Epidermal melanocyte (primary cell): ENCODE measurements around the gene MGAT4D.
"Not testable (repeated sequence)": the region's sequence is repeated elsewhere in the genome, so short reads cannot be mapped to it uniquely, and the experiment has no call there.

Experiments
- DNase-seq: peaks from one replicate; pipeline ENCODE4 v3.0.0; 2011; ENCODE audit warnings: low spot score; ENCODE audit not compliant: insufficient read length

Gene MGAT4D

DNA sequence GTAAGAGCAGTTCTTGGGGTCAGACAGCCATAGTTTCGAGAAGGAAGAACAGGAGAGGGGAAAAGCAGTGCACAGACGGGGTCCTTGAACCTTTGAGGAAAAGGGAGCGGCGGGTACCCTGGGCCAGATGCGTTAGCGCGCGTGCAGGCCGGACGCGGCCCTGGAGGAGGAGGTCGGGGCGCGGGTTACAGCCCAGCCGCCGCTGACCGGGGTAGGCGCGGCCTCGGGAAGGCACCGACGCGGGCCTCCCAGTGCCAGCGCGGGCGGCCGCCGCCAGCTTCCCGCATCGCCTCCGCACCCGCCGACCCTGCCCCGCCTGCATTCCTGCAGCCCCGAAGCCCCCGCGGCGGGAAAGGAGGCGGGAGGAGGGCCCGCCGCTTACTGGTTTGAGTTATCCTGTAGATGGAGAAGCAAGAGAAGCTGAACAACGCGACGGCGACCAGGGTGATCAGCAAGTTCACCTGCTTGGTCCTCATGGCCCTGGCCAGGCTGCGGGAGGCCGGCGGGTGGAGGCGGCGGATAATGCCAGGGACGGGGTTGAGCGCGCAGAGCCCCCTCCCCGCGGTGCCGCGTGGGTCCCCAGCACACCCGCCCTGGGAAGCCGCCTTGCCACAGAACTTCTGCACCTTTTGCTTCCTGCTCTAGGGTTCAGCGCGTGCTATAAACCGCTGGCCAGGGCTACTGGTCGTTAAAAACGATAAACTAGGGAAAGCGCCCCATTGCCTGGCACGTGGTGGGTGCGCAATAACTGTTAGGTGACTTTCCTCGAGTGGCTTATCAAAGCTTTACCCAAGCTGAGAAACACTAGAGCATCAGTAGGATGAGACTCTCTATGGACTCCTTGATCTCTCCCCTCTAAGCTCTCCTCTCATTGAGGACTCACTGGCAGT is at the start of gene MGAT4D:
MGAT4D (minus strand) TSS at position 547 of the 890 bp plus-strand sequence; CDS start at position 476, 71 bp downstream.
- no peak for DNase-seq

DNA sequence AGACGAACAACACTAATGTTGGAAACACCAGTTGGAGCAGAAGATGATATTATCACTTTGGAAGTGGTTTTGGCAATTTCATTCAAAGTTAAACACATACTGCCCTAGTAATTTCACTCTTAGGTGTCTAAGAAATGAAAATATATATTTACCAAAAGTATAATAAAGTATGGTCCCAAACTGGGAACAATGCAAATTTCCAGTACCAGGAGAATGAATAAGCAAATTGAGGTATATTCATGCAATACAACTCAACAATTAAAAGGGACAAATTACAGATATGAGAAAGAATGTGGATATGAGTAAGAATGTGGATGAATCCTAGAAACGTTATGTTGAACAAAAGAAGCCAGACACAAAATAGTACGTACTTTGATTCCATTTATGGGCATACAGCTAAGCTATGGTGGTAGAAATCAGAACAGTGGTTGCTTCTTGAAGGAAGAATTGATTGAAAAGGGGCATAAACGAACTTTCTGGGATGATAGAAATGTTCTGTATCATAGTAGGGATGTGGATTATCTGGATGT is 35.9 kb upstream of the MGAT4D start:
- DNase-seq = no peak

DNA sequence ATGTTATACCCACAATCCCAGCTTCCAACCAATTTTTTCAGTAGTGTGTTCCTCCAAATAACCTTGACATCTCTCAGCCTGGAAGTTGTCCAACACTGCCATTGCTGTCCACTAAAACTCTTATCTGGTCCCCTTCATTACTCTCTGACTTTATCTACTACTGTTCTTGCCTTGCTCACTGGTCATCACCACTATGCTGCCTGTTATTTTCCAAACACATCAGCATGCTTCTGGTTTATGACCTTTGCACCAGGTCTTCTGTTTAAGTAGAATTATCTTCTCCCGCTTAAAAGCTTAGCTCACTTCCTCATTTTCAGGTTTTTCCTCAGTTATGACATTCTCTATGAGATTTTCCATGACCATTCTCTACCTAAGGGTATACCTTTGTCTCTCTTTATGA is 31.3 kb upstream of the MGAT4D start:
- DNase-seq = no peak

DNA sequence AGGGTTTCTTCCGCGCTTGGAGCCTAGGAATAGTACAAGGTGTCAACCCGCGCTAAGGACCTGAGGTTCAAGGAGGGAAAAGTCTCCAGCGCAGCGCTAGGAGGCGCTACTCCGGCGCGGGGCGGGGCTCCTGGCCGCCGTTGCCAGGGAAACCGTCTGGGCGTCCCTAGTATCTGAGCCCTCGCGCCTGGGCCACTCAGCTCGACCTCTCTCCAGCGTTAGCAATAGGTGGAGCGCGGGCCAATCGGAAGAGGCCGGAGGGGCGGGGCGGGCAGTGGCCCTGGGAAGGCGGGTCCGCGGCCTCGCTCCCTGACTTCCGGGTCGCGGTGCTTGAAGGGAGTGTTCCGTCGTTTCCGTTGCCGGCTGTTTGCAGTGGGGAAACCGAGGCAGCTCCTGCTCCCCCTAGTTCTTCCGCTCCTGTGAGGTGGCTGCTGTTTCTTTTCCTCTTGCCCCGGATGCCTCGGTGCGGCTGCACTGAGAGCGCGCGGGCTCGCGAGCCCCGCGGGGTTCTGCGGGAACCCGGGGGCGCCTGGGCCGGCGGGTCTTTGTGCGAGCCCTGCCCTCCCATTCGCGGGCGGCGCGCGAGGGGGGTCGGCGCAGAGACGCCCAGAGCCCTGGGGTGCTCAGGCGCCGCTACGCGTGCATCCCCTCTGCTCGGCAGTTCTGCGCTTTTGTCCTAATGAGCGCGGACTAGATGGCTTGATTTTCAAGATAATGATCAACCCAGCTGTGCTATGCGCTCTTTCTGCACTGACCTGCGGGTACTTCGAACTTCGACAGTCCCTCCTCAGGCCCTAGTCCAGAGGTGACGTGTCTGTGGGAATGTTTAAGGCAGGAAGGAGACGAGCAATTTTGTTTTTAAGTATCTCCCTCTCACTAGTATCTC is 26.0 kb upstream of the MGAT4D start, which contains the start of gene ELMOD2:
ELMOD2 (plus strand) TSS at position 312 of the 886 bp plus-strand sequence. CDS start 1,261 bp downstream, outside the sequence.
- DNase-seq = peak; percentile 98

DNA sequence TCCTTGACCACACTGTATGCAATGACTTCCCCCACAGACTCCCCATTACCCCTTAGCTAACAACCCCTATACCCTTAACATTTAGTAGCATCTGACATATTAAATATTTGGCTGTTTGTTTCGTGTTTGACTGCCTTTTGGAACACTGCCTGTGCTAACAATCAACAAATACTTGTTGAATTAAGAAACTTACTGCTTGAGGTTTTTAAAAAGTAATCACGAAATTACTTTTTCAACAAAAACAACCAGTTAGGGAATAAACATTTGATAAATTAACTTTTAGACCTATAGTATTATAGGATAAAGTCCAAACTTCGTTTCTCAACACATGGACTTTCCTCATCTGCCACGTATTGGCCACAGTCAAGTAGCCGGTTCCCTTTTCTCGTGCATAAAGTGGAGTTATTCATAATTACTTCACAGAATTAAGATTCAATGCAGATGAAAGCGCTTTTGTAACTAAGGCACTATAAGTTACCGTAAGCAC is 25.3 kb upstream of the MGAT4D start:
- DNase-seq = no peak

DNA sequence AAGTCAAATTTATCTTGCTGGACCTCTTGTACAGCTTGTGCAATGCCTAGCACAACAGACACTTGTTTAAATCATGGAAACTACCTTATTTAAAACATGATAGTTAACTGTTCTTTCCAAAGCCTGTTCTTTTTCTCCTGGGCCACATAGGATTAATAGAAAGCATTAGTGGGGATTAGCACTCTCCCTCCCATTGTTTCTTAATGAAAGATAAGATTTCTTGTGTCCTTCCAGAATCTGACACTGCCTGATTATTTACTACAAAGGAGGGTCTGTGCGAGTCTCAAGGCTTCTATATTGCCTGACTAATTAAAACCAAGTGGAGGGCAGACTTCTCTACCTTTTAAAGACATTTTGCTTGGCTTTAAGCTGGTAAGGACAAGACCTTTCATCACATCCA is 17.3 kb upstream of the MGAT4D start:
- no peak for DNase-seq

DNA sequence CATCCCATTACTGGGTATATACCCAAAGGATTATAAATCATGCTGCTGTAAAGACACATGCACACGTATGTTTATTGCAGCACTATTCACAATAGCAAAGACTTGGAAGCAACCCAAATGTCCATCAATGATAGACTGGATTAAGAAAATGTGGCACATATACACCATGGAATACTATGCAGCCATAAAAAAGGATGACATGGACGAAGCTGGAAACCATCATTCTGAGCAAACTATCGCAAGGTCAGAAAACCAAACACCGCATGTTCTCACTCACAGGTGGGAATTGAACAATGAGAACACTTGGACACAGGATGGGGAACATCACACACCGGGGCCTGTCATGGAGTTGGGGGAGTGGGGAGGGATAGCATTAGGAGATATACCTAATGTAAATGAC is 15.7 kb upstream of the MGAT4D start:
- DNase-seq = not testable (repeated sequence)

DNA sequence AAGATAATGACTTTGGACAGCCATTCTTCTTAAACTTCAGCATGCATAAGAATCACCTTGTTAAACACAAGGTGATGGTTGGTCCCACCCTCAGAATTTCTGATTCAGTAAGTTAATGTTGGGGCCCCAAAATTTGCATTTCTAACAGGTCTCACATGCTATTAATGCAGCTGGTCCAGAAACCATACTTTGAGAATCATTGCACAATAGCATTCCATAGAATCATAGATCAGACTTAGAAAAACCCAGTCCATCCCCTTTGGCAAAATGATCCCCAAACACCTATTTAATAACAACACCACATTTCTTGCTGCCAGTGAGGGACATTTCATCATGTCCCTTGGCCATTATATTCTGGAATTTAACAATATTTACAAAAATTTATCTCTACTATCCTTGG is 6.2 kb upstream of the MGAT4D start:
- no peak for DNase-seq

DNA sequence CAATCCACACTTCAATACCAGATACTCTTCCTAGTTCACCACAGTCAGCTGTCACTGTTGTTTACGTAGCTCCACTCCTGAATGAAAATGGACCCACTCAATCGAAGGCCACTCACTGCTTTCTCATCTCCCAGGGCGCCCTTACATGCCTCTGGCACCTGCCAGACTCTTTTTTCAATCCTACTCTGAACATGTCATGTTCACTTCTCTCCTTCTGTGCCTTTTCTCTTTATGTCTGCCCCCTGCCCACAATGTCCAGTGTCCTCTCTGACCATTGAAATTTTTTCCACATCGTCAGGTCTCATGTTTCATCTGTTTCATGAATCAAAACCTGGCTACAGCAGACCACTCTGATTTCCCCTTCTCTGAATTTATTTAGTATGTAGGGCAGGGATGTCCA is 1.3 kb upstream of the MGAT4D start:
- DNase-seq = no peak

DNA sequence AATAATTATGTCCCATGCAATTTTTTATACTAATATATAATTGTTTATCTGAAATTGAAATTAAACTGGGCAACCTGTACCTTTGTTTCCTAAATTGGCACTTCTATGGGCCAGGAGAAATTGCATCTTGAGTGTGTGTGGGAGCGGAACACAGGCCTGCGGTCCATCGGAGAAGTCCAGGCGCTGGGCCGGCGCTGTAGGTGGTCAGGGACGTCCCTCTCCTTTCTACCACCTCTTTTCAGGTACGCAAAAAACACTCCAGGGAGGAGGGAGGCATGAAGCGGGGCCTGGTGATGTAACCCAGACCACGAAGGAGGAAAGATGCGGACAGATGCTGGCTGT is 717 bp downstream of the MGAT4D start:
- no peak for DNase-seq

DNA sequence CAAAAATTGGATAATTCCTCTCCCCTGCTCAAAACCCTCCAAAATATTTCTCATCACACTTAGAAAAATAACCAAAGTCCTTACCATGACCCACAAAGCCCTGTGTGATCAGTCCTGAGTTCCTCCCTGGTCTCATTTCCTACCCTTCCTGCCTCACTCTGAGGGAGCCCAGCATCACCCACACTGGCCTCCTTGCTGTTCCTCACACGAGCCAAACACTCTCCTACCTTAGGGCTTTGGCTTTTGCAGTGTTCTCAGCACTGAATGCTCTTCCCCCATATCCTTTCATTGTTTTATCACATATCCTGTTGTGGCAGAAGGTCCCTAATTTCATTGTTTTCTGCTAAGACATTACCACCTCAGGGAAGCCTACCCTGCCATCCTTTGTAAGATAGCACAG is 12.2 kb downstream of the MGAT4D start:
- no peak for DNase-seq

DNA sequence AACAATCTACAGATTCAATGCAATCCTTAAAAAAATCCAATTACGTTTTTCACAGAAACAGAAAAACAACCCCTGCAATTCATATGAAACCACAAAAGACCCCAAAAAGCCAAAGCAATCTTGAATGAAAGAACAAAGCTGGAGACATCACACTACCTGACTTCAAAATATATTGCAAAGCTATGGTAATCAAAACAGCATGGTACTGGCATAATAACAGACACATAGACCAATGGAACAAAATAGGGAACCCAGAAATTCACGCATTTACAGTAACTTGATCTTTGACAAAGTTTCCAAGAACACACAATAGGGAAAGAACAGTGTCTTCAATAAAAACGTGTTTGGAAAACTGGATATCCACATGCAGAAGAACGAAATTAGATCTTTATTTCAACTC is 14.6 kb downstream of the MGAT4D start:
- no peak for DNase-seq

DNA sequence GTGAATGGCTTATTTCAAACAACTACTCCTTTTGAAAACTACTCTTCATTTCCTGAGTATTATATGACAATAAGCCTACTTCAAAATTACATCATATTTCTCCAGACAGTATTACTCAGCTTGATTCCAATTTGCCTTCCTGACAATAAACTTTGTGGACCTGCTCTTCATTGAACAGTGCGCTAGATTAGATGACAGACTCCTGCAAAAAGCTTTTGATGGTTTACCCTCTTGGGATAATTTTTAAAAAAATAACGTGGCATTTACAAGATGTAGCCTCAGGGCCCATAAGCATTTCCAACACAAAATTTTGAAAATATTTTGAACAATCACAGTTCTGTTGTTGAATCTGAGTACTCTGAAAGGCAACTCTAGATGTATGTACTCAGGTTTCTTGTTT is 25.9 kb downstream of the MGAT4D start:
- DNase-seq = no peak

DNA sequence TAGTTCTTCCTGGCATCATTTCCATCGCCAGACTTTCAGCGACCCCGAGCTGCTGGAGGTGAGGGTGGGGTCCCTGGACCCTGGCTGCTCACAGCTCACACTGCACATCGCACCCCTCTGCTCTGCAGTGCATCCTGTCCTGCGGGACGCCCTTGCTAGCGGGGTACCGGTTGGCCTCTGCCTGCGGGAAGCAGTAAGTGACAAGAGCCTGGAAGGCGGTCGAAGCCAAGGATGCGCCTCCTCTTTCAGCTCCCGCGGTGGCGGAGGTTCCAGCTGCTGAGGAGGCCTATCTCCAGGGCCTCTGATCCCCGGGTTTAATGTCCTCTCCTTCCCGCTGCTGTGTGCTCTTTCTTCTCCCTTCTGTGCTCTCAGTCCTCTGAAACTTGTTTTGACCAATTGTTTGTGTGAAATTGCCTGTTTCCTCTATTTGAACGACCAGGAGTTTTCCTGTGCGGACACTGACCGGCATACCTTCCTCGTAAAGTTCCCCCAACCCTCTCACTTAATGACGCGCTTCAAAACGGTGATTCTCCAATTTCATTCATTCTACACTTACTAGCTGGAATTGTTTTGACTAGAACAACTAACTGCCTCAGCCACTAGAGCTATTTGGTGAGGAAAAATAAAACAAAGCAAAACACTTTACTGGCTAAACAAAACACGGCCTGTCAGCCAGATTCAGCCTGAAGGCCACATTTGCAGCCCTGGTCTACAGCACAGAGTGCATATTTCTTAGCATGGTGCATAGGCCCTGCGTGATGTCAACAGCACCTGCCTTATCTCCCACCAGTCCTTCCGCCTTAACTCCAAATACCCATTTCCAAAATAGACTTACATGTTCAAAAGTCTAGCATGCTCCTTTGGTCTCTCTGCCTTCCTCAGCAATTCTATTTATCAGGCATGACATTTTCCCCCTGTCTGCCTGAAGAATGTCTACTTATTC is 28.0 kb downstream of the MGAT4D start:
- no peak for DNase-seq

DNA sequence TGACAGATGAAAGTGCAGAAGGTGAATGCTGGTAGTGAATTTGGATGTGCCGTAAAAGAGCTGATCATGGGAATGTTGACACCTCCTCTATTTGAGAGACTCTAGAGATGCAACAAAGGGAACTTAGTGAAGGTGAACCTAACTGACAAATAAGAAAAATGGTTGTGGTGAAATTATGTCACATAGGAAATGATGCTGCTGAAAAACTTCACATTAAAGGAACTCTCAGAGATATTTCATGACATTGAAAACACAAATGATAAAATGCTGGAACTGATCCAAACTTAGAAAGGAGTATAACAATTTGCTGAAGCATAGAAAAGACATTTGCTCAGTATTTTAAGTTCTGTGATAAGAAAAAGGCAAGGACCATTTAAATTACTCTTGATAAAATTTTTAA is 31.9 kb downstream of the MGAT4D start:
- DNase-seq = no peak

DNA sequence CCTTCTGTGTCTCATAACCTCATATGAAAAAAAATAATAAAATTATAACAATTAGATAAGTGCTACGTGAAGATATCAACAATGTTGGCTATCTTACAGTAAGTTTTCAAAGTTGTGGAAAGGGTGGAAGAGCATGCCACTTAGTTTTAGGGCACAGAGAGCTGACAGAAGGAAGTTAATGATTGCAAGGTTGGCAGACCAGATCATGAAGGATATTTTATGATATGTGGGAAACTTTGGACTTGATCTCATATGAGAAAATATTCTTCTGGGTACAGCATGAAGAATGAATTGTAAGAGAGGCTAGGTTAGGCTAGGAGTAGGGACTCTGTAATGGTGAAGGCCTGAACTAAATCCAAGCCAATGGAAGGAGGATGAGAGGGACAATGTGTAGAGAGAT is 34.5 kb downstream of the MGAT4D start:
- DNase-seq = no peak

DNA sequence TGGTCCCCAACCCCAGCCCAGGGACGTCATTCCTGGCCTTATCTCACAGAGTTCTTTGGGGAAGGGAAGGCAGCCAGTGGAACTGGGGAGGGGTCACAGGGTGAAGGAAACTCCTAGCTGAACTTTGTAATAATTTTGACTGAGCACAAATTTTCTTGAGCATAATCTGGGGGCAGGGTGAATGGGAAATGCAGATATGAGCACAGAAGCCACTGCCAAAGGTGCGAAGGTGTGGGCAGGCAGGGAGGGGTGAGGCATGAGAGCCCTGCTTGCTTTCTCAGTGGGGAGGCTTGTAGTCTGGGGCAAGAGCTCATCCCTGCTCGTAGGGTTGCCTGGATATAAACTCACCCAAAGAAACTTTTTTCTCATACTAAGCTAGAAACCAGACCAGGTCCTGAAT is 34.9 kb downstream of the MGAT4D start:
- no peak for DNase-seq

DNA sequence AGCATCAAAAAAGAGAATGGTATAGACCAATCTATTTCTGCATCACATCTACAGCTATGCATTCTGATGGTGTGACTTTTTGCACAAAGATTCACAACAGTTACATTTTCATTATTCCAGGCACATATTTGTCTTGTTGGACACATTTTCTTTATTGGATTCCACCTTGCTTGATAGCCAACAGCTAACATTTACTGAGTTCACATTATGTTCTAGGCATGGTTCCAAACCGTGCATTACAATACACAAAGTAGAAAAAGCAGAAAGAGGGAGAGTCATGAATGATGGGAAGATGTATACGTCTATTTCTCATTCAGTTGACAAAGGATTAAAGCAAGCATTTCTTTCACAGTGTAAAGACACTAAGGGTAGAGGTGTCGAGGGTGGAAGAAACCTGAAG is 47.7 kb downstream of the MGAT4D start:
- DNase-seq = no peak

DNA sequence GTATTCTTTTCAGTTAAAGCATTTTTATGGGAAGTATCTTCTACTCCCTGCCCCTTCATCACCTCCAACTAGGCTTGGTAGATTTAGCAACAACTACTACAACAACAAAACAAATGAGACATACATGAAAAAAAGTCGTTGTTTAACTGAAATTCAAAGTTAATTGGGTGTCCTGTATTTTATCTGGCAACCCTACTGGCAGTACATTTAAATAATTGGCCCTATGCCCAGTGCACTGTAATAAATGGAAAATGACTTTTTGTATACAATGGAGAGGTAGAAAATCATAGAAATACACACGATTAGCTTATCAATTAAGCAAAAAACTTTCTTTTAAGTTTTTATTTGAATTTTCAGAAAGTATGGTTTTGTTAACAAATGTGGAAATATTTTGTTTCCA is 49.3 kb downstream of the MGAT4D start:
- no peak for DNase-seq

DNA sequence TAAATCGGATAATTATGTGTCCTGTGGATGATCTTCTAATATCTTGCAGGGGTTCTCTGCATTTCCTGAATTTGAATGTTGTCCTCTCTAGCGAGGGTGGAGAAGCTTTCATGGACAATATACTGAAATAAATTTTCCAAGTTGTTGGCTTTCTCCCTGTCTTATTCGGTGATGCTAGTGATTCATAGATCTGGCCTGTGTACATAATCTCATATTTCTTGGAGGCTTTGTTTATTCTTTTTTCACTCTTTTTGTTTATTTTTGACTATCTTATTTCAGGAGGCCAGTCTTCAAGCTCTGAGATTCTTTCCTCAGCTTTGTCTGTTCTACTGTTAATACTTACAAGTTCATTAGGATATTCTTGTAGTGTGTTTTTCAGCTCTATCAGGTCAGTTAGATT is 49.9 kb downstream of the MGAT4D start:
- no peak for DNase-seq

DNA sequence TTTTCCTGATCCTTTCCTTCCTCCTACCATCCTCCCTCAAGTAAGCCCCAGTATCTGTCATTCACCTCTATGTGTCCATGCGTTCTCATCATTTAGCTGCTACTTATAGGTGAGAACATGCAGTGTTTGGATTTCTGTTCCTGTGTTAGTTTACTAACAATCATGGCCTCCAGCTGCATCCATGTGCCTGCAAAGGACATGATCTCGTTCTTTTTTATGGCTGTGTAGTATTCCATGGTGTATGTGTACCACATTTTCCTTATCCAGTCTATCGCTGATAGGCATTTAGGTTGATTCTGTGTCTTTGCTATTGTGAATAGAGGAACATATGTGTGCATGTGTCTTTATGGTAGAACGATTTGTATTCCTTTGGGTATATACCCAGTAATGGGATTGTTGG is 53.7 kb downstream of the MGAT4D start:
- DNase-seq = not testable (repeated sequence)
